Liver (tissue), 9 donors: ENCODE results near the gene TMEM17. TPM values are rescaled to one million over a fixed set of nuclear protein-coding genes. Genes with fewer than 3 reads are reported as not detected.

Source experiments
- DNase-seq: peaks from one replicate; pipeline ENCODE4 v3.0.0-alpha.2; 2017; ENCODE audit warnings: low spot score
- H3K27ac ChIP-seq, 2 donors: one replicate each; pipeline ENCODE4 v1.7.0; 2013; ENCODE audit warnings: inconsistent platforms in 2 of 2, low read length in 2 of 2, control low read depth in 1 of 2, low read depth in 1 of 2, mild to moderate bottlenecking in 1 of 2
- H3K27me3 ChIP-seq, 4 donors: one replicate each; pipeline versions ENCODE4 v1.6.1 to v1.7.0; 2013; ENCODE audit warnings: low read length in 3 of 4, inconsistent platforms in 1 of 4, mild to moderate bottlenecking in 1 of 4, moderate library complexity in 1 of 4; ENCODE audit not compliant: control insufficient read depth in 4 of 4, insufficient read depth in 4 of 4
- H3K36me3 ChIP-seq, 4 donors: one replicate each; pipeline versions ENCODE4 v1.6.1 to v1.7.0; 2013; ENCODE audit warnings: low read length in 3 of 4, mild to moderate bottlenecking in 3 of 4, low read depth in 1 of 4, moderate library complexity in 1 of 4; ENCODE audit not compliant: control insufficient read depth in 4 of 4, insufficient read depth in 3 of 4
- H3K4me1 ChIP-seq, 4 donors: one replicate each; pipeline versions ENCODE4 v1.6.1 to v1.7.0; 2013; ENCODE audit warnings: low read length in 3 of 4, mild to moderate bottlenecking in 3 of 4, moderate library complexity in 1 of 4; ENCODE audit not compliant: control insufficient read depth in 4 of 4, insufficient read depth in 4 of 4
- H3K4me3 ChIP-seq, 3 donors: one replicate each; pipeline versions ENCODE4 v1.6.1 to v1.7.0; 2013; ENCODE audit warnings: low read length in 3 of 3, control low read depth in 1 of 3, low read depth in 1 of 3, mild to moderate bottlenecking in 1 of 3
- H3K9ac ChIP-seq, 2 donors: one replicate each; pipeline ENCODE4 v1.7.0; 2013; ENCODE audit warnings: low read length in 2 of 2, mild to moderate bottlenecking in 2 of 2, moderate library complexity in 2 of 2, control low read depth in 1 of 2, low read depth in 1 of 2
- H3K9me3 ChIP-seq, 4 donors: one replicate each; pipeline versions ENCODE4 v1.6.1 to v1.7.0; 2013; ENCODE audit warnings: low read length in 3 of 4; ENCODE audit not compliant: control insufficient read depth in 4 of 4
- ATF3 ChIP-seq: IDR thresholded peaks from 2 replicates; pipeline ENCODE4 v1.6.1; 2016; ENCODE audit warnings: antibody characterized with exemption
- EGR1 ChIP-seq, 2 donors: IDR thresholded peaks; 2 replicates each; pipeline ENCODE4 v1.6.1; 2016 to 2018; ENCODE audit warnings: antibody characterized with exemption in 2 of 2, low read depth in 2 of 2
- FOXA1 ChIP-seq: IDR thresholded peaks from 2 replicates; pipeline ENCODE4 v1.6.1; 2016; ENCODE audit warnings: antibody characterized with exemption
- FOXA2 ChIP-seq: IDR thresholded peaks from 2 replicates; pipeline ENCODE4 v1.6.1; 2016; ENCODE audit warnings: antibody characterized with exemption
- GABPA ChIP-seq, 2 donors: IDR thresholded peaks in 1 of 2; conservative IDR thresholded peaks in 1 of 2; 2 replicates each; pipeline ENCODE4 v1.6.1; 2016; ENCODE audit warnings: antibody characterized with exemption in 2 of 2, mild to moderate bottlenecking in 1 of 2, moderate library complexity in 1 of 2
- HNF4A ChIP-seq, 2 donors: conservative IDR thresholded peaks; 2 replicates each; pipeline ENCODE4 v1.6.1; 2016; ENCODE audit warnings: antibody characterized with exemption in 2 of 2, mild to moderate bottlenecking in 2 of 2
- HNF4G ChIP-seq: IDR thresholded peaks from 2 replicates; pipeline ENCODE4 v1.6.1; 2016; ENCODE audit warnings: antibody characterized with exemption
- JUND ChIP-seq, 2 donors: IDR thresholded peaks; 2 replicates each; pipeline ENCODE4 v1.6.1; 2016; ENCODE audit warnings: antibody characterized with exemption in 2 of 2
- NR2F2 ChIP-seq: IDR thresholded peaks from 2 replicates; pipeline ENCODE4 v1.6.1; 2016; ENCODE audit warnings: antibody characterized with exemption
- RAD21 ChIP-seq, 2 donors: IDR thresholded peaks; 2 replicates each; pipeline ENCODE4 v1.6.1; 2016; ENCODE audit warnings: antibody characterized with exemption in 2 of 2, mild to moderate bottlenecking in 2 of 2
- REST ChIP-seq: IDR thresholded peaks from 2 replicates; pipeline ENCODE4 v1.6.1; 2016; ENCODE audit warnings: antibody characterized with exemption, mild to moderate bottlenecking
- RXRA ChIP-seq, 2 donors: IDR thresholded peaks; 2 replicates each; pipeline ENCODE4 v1.6.1; 2017 to 2018; ENCODE audit warnings: antibody characterized with exemption in 2 of 2, mild to moderate bottlenecking in 1 of 2
- SP1 ChIP-seq: IDR thresholded peaks from 2 replicates; pipeline ENCODE4 v1.6.1; 2018; ENCODE audit warnings: antibody characterized with exemption, mild to moderate bottlenecking
- TAF1 ChIP-seq: conservative IDR thresholded peaks from 2 replicates; pipeline ENCODE4 v1.6.1; 2016; ENCODE audit warnings: antibody characterized with exemption, mild to moderate bottlenecking
- WGBS: extraction: QIAGEN DNeasy Blood & Tissue Kit; methylation state at CpG from one replicate; pipeline ENCODE4 v1.1.7; 2013; 5-methylcytosine and 5-hydroxymethylcytosine counted together
- polyA plus RNA-seq, 2 donors: library from polyadenylated mRNA; stranded (reverse) in 1 of 2; unstranded in 1 of 2; fragments of 200-250 nt in 1 of 2; fragments of >200 nt in 1 of 2; fragmentation: Nextera tagmentation in 1 of 2; extraction: Ambion mirVana in 1 of 2; gene quantifications; one replicate each; pipeline versions ENCODE4 v1.2.1 to v1.2.3, GENCODE V29; 2013 to 2015
- total RNA-seq, 2 donors: library from RNA; depleted of rRNA; stranded (reverse); fragments of >200 nt; gene quantifications; one replicate each; pipeline ENCODE4 v1.2.3, GENCODE V29; 2014
- TF ChIP-seq, protein P1 (sequence below): IDR thresholded peaks from 2 replicates; pipeline ENCODE4 v1.6.1; 2016; ENCODE audit warnings: antibody characterized with exemption
- TF ChIP-seq, protein P2 (sequence below): fragments of 150-350 bp; IDR thresholded peaks from 2 replicates; pipeline ENCODE4 v1.5.1; 2017; ENCODE audit warnings: improper control_type of control experiment, low read depth, low read length; ENCODE audit not compliant: missing input control
- donor health status: healthy.
- donor health status: healthy.
- donor health status: healthy.
- donor health status: healthy.
- donor health status: healthy.

Gene TMEM17
- total and polyA plus RNA-seq, 4 donors = 0.70 to 1.9 (median 1.2) TPM

- no peak overlapping the region for H3K27ac ChIP-seq
- WGBS = 91% methylated on average over 14 of the region's 14 CpGs
- H3K36me3 ChIP-seq = no peaks in the 10 kb centered on the region
- H3K4me3 ChIP-seq = no peak overlapping the region
- TF ChIP-seq EGR1 (IDR thresholded peaks at IDR 0.05; ENCODE audit: low read depth in 2 of 2) = no peak
- no peak for TF ChIP-seq HNF4A (conservative IDR thresholded peaks at IDR 0.05)
- TF ChIP-seq FOXA2 = no peak
- TF ChIP-seq, protein P1, sequence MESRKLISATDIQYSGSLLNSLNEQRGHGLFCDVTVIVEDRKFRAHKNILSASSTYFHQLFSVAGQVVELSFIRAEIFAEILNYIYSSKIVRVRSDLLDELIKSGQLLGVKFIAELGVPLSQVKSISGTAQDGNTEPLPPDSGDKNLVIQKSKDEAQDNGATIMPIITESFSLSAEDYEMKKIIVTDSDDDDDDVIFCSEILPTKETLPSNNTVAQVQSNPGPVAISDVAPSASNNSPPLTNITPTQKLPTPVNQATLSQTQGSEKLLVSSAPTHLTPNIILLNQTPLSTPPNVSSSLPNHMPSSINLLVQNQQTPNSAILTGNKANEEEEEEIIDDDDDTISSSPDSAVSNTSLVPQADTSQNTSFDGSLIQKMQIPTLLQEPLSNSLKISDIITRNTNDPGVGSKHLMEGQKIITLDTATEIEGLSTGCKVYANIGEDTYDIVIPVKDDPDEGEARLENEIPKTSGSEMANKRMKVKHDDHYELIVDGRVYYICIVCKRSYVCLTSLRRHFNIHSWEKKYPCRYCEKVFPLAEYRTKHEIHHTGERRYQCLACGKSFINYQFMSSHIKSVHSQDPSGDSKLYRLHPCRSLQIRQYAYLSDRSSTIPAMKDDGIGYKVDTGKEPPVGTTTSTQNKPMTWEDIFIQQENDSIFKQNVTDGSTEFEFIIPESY = no peak
- TF ChIP-seq HNF4G = no peak
- no peak for TF ChIP-seq ATF3
- no peak for TF ChIP-seq REST
- TF ChIP-seq TAF1 = no peak
- TF ChIP-seq JUND (IDR thresholded peaks at IDR 0.05) = no peak
- TF ChIP-seq SP1 = no peak
- H3K4me1 ChIP-seq = peaks cover 19 to 55% (median 47%) of the 10 kb centered on the region in 4 donors
- DNase-seq = no peak
- H3K27me3 ChIP-seq = no peaks in the 10 kb centered on the region
- H3K9me3 ChIP-seq = no peaks in the 10 kb centered on the region
- no peak overlapping the region for H3K9ac ChIP-seq
These were observed 41.6 kb downstream of the TMEM17 start for GRCh38 chr2:62464221-62465007.

DNA sequence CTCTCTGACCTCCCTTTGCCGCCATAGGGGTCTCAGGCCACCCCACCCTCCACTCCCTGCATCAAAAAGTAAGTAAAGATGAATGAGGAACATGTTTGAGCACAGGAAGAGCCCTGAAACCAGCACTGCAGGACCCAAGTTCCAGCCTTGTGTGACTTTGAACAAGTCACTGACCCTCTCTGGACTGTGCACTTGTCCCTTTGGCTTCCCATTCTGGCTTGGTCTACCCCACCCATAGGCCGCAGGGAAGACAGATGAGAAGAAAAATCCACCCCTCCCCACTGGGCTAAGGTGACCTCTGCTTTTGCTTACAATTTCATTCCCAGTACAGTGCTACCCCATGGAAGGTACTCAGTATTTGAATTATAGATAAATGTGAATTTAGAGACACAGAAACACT is 43.8 kb downstream of the TMEM17 start:
- no peaks in the 10 kb centered on the region for H3K27me3 ChIP-seq
- no peaks in the 10 kb centered on the region for H3K9me3 ChIP-seq
- TF ChIP-seq FOXA2 (no peak), RAD21 (IDR thresholded peaks at IDR 0.05) (no peak), RXRA (IDR thresholded peaks at IDR 0.05) (peak; percentile 18 to 49), GABPA (IDR thresholded peaks at IDR 0.05 in 1 of 2, conservative IDR thresholded peaks at IDR 0.05 in 1 of 2) (no peak), FOXA1 (no peak), REST (no peak), ATF3 (no peak), NR2F2 (no peak), HNF4A (conservative IDR thresholded peaks at IDR 0.05) (peak; percentile 50 to 68)
- TF ChIP-seq, protein P2, sequence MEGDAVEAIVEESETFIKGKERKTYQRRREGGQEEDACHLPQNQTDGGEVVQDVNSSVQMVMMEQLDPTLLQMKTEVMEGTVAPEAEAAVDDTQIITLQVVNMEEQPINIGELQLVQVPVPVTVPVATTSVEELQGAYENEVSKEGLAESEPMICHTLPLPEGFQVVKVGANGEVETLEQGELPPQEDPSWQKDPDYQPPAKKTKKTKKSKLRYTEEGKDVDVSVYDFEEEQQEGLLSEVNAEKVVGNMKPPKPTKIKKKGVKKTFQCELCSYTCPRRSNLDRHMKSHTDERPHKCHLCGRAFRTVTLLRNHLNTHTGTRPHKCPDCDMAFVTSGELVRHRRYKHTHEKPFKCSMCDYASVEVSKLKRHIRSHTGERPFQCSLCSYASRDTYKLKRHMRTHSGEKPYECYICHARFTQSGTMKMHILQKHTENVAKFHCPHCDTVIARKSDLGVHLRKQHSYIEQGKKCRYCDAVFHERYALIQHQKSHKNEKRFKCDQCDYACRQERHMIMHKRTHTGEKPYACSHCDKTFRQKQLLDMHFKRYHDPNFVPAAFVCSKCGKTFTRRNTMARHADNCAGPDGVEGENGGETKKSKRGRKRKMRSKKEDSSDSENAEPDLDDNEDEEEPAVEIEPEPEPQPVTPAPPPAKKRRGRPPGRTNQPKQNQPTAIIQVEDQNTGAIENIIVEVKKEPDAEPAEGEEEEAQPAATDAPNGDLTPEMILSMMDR = no peak
- H3K4me3 ChIP-seq = no peak overlapping the region
- DNase-seq = no peak
- no peaks in the 10 kb centered on the region for H3K36me3 ChIP-seq
- H3K27ac ChIP-seq = peak overlapping the region; percentile 61 to 90
- WGBS = 55% methylated on average over 2 of the region's 2 CpGs
- H3K4me1 ChIP-seq = peaks cover 21 to 53% (median 40%) of the 10 kb centered on the region in 4 donors
- H3K9ac ChIP-seq = no peak overlapping the region
